ENCODE measurements around the gene ACP5.

DNA sequence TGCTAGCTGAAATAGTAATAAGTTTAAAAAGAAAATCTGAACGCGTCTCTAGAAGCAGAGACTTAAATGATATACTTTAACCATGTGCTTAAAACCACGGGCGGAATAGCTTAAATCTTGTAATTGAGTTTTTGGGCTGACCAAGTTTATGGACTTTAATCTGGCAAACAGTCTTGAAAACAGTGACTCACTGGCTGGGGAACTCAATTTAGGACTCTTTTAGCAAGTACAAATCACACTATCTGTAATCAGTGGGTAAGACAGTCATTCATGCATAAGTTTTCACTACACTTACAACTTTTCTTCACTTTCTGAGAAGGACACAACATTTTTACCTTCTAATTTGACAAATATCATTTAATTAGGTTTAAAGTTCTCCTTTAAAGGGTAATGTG, 46.6 kb upstream of the ACP5 start:
- TF ChIP-seq, protein P1, sequence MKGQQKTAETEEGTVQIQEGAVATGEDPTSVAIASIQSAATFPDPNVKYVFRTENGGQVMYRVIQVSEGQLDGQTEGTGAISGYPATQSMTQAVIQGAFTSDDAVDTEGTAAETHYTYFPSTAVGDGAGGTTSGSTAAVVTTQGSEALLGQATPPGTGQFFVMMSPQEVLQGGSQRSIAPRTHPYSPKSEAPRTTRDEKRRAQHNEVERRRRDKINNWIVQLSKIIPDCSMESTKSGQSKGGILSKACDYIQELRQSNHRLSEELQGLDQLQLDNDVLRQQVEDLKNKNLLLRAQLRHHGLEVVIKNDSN (IDR thresholded peaks at IDR 0.05), result no peak
- no peak for TF ChIP-seq NFIC (IDR thresholded peaks at IDR 0.05)
- TF ChIP-seq, protein P2, sequence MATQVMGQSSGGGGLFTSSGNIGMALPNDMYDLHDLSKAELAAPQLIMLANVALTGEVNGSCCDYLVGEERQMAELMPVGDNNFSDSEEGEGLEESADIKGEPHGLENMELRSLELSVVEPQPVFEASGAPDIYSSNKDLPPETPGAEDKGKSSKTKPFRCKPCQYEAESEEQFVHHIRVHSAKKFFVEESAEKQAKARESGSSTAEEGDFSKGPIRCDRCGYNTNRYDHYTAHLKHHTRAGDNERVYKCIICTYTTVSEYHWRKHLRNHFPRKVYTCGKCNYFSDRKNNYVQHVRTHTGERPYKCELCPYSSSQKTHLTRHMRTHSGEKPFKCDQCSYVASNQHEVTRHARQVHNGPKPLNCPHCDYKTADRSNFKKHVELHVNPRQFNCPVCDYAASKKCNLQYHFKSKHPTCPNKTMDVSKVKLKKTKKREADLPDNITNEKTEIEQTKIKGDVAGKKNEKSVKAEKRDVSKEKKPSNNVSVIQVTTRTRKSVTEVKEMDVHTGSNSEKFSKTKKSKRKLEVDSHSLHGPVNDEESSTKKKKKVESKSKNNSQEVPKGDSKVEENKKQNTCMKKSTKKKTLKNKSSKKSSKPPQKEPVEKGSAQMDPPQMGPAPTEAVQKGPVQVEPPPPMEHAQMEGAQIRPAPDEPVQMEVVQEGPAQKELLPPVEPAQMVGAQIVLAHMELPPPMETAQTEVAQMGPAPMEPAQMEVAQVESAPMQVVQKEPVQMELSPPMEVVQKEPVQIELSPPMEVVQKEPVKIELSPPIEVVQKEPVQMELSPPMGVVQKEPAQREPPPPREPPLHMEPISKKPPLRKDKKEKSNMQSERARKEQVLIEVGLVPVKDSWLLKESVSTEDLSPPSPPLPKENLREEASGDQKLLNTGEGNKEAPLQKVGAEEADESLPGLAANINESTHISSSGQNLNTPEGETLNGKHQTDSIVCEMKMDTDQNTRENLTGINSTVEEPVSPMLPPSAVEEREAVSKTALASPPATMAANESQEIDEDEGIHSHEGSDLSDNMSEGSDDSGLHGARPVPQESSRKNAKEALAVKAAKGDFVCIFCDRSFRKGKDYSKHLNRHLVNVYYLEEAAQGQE (IDR thresholded peaks at IDR 0.05; ENCODE audit: low read depth), result no peak
- no peak for TF ChIP-seq ZBTB7A (IDR thresholded peaks at IDR 0.05; ENCODE audit: low read depth)
- no peak for TF ChIP-seq RAD21 (IDR thresholded peaks at IDR 0.05; ENCODE audit: low read depth)

Measured in Ishikawa (cell line).